GM12873 (cell line): ENCODE measurements around the gene NFILZ.

Experiments used
- TF ChIP-seq, protein P1 (sequence below): IDR thresholded peaks from 2 replicates; pipeline ENCODE4 v1.5.1; 2012; ENCODE audit warnings: low read depth, mild to moderate bottlenecking, moderate library complexity, low read length, control low read depth; ENCODE audit not compliant: insufficient read depth; ENCODE audit errors: missing control alignments

The NFILZ gene

DNA sequence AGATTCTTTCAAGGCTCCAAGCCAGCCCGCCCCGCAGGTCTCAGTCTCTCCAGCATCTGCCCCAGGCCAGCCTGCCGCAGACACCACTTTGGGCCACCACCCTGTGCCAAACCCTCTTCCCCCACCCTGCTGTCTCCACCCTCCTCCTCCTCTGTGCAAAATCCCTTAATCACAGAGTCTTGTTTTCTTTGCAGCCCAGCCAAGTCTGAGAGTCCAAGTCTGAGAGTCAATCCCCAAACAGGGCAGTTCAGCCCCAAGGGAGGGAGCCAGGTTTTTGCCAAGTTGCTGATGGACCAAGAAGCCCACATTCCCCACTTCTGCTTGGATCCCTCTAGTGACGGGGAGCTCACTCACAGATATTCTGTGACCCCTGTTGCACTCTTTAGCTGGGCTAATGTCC, 23.0 kb upstream of the NFILZ start:
- TF ChIP-seq, protein P1, sequence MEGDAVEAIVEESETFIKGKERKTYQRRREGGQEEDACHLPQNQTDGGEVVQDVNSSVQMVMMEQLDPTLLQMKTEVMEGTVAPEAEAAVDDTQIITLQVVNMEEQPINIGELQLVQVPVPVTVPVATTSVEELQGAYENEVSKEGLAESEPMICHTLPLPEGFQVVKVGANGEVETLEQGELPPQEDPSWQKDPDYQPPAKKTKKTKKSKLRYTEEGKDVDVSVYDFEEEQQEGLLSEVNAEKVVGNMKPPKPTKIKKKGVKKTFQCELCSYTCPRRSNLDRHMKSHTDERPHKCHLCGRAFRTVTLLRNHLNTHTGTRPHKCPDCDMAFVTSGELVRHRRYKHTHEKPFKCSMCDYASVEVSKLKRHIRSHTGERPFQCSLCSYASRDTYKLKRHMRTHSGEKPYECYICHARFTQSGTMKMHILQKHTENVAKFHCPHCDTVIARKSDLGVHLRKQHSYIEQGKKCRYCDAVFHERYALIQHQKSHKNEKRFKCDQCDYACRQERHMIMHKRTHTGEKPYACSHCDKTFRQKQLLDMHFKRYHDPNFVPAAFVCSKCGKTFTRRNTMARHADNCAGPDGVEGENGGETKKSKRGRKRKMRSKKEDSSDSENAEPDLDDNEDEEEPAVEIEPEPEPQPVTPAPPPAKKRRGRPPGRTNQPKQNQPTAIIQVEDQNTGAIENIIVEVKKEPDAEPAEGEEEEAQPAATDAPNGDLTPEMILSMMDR, result no peak

DNA sequence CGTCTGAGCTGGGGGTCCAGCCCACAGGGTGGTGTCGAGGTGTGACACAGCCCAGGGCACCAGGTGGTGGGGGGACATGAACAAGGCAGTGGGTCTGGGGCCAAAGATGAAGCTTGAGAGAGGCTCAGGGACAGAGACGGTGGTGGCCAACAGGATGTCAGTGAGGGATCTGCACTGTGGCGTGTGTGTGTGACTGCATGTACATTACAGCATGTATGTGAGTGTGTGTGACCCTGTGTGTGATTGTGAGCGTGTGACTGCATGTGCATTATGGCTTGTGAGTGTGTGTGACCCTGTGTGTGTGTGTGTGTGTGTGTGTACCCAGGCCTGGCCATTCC, 21.5 kb upstream of the NFILZ start:
- TF ChIP-seq, protein P1, result no peak

DNA sequence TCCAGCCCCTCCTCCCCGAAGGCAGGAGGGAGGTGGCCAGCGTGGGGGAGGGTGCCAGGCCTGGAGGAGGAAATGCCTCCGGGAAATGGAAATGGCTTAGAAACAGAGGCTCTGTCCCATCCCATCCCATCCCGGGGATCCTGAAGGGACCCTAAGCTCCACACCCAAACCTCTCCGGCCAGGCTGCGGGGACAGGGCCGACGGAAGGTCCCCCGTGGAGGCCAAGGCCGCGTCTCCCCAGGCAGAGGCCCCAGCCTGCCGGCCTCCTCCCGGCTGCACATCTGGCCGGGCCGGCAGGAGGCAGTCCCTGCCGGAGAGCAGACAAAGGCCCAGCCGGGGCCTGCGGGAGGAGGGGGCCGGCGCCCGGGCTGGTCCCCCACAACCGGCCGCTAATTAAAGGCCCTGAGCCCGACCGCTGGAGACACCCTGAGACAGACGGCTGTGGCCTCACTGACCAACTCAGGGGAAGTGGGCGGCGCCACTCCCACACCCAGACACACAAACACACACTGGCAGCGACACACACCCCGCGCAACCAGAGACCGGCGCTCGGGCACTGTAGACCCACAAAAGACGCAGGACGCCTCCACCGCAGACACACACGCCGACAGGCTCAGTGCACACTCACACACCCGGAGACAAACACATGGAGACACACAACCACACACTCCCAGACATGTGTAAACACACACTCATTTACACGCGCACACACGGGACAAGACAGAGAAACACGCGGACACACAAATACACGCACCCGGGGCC, 21.0 kb upstream of the NFILZ start:
- TF ChIP-seq, protein P1, result no peak

DNA sequence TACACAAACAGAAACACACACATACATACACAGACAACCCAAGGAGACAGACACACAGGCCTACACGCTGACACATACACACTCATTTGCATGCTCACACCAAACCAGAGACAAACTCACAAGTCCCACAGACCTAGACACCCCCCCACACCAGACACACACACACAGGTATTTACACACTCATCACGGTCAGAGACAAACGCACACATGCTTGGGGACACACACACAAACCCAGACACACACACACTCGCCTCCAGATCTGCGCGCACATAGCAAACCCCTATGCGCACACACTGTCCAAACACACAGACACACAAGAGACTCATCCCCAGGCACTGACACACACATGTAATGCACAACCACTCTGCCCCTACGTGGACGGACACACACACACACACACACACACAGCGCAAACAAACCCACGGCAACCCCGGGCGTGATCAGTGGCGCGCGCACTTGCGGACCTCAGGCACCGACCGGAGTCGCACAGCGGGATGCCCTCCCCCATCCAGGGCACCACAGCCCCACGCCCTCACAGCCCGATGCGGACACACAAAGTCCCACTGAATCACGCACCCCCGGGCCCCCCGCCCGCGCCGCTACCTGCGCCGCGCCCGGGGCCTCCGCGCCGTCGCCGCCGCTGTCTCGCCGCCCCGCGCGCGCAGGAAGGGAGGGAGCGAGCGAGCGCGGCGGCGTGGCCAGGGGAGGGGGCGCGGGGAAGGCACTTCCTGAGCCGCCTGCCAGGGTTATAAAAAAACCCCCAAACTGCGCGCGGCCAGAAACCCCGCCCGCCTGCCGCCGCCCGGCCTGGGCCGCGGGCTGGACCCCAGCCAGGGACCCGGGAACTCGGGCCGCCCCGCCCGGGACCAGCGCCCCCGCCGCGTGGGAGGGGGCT, 20.1 kb upstream of the NFILZ start, which contains the start of gene ADAMTS10:
TSS of gene ADAMTS10 (minus strand) at position 675 of the 895 bp plus-strand sequence. CDS start 5,005 bp downstream, outside the sequence.
- TF ChIP-seq, protein P1, result no peak

DNA sequence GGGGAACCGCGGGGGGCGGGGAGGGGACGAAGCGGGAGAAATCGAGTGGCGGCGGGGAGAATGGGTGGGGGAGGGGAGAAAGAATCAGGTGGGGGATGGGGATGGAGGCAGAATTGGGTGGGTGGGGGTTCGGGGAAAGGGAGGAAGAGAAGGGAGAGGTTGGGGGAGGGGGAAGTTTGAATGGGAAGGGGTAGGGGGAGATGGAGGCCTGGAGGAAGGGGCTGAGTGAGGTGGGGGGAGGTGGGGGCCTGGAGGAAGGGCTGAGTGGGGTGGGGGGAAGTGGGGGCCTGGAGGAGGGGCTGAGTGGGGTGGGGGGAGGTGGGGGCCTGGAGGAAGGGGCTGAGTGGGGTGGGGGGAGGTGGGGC, 19.5 kb upstream of the NFILZ start:
- TF ChIP-seq, protein P1, result no peak

DNA sequence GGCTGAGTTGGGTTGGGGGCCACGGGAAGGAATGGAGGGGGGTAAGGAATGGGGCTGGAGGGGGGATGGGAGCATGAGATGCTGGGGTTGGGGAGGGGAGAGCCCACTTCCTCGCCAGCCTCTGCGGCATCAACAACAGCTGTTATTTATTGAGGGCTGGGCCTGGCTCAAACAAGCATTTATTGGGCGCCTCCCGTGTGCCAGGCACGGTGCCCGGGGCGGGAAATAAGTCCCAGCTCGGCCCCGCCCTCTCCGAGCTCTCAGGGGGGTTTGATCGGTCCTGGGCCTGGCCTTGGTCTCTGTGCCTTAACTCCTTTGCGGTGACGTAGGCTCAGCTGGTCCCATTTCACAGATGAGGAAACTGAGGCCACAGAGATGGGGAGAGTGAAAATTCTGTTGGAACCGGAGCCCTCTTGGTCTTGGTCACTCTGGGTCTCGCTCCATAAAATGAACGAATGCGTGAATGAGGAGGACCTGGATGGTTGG, 19.0 kb upstream of the NFILZ start:
- TF ChIP-seq, protein P1, result no peak
